Lung microvascular endothelial cell (primary cell): ENCODE data around the gene GARIN5B. TPM values are rescaled to one million over a fixed set of nuclear protein-coding genes. Genes with fewer than 3 reads are reported as not detected.
A peak's percentile ranks its signal among the peaks of the same experiment; 100 is the strongest.

Experiments used
- DNase-seq, 2 donors: peaks; one replicate each; pipeline versions ENCODE4 v3.0.0 to v3.0.0-alpha.2; 2010; ENCODE audit warnings: low read depth in 2 of 2
- total RNA-seq: library from RNA; depleted of rRNA; stranded (reverse); fragments of >200 nt; gene quantifications from 2 replicates; pipeline ENCODE4 v1.2.1, GENCODE V29; 2014

GARIN5B gene
- total RNA-seq, 1 donor from 2014 or later = not detected

- no peak for DNase-seq
These were observed 26.6 kb upstream of the GARIN5B start for GRCh38 chr19:55389386-55390317.

- DNase-seq = no peak
These were observed 24.9 kb upstream of the GARIN5B start for GRCh38 chr19:55387736-55388497.

DNA sequence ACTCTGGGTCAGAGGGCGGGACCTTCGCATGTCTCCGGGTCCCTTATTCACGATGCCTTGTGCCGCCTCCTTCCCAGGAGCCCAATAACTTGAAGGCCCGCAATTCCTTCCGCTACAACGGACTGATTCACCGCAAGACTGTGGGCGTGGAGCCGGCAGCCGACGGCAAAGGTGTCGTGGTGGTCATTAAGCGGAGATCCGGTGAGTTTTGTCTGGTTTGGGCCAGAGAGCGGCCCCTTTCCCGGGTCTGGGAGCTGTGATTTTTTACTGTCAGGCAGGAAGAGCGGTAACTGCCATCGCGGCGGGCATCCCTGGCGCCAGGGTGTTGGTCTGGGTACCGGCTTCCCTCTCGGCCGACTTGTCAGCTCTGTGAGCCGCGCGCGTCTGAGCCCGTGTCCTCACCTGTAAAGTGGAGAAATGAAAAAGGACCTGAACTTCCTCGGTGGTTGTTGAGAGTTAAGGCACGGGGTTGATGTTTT, 23.5 kb upstream of the GARIN5B start:
- no peak for DNase-seq

- DNase-seq = peak; percentile 98 to 99
These were observed 22.8 kb upstream of the GARIN5B start, which contains the start of gene RPL28 for GRCh38 chr19:55385724-55386492. Gene RPL28, plus strand, starts transcription at chr19:55385932. Its CDS starts 426 bp downstream, at chr19:55386358.

- DNase-seq = peak; percentile 93 to 95
These were observed 22.1 kb upstream of the GARIN5B start for GRCh38 chr19:55384920-55385723.

DNA sequence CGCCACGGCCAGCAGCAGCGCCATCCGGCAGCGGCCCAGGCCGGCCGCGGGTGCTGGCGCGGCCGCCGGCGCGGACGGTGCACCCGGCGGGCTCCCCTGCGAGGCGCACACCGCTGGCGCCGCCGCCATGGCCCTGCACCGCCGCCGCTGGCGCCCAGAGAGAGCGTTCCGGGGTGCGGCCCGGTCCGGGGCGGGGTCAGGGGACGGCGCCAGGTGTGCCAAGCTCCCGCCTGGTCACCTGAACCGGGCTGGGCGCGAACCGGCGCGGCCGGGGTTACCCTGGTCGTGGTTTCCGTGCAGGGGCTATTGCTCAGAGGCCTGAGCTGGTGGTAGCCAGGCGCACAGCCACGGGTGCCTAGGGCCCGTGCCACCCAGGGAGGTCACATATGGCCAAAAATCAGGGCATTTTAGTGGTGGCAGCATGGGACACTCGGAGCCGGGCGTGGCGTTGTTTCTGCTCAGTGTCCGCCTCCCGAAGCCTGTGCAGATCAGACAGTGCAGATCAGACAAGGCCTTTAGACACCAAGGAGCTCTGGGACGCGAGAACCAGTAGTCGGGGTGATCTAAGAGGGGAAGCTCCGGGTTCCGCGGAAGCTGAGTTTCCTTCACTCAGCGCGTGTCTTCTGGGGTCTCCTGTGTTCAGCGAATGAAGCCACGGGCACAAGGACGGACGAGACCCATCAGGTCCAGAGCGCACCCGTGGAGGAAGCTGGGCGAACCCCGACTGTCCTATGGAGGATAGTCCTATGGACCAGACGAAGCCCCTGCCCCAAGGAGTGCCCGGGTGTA, 21.3 kb upstream of the GARIN5B start, which contains the start of gene TMEM238:
TSS of gene TMEM238 (minus strand) at position 162 of the 789 bp plus-strand sequence. CDS start at position 129, 33 bp downstream.
- no peak for DNase-seq

- peak; percentile 77 to 86 for DNase-seq
These were observed 20.4 kb upstream of the GARIN5B start for GRCh38 chr19:55383279-55384130.

GRCh38 chr19:55382522-55383054, 19.5 kb upstream of the GARIN5B start:
- DNase-seq = no peak

GRCh38 chr19:55382013-55382412, 19.0 kb upstream of the GARIN5B start:
- DNase-seq = no peak

GRCh38 chr19:55379174-55379573, 16.1 kb upstream of the GARIN5B start:
- DNase-seq = no peak

DNA sequence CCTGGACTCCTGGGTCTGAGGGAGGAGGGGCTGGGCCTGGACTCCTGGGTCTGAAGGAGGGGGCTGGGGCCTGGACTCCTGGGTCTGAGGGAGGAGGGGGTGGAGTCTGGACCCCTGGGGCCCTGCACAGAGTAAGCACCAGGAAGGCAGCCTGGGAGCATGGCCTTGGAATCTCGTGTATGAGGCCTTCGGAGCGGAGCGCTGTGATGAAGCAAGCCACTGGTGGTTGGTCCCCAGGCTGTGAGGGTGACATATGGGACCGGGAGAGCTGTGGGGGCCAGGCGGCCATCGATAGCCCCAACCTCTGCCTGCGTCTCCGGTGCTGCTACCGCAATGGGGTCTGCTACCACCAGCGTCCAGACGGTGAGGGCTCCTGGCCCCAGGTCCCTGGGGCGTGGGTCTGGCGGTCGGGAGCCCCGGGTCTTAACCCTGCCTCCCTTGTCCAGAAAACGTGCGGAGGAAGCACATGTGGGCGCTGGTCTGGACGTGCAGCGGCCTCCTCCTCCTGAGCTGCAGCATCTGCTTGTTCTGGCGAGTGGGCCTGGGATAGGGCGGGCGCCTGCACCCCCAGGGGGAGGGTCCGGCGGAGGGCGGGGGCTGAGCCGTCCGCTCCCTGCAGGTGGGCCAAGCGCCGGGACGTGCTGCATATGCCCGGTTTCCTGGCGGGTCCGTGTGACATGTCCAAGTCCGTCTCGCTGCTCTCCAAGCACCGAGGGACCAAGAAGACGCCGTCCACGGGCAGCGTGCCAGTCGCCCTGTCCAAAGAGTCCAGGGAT, 14.5 kb upstream of the GARIN5B start:
- no peak for DNase-seq

DNA sequence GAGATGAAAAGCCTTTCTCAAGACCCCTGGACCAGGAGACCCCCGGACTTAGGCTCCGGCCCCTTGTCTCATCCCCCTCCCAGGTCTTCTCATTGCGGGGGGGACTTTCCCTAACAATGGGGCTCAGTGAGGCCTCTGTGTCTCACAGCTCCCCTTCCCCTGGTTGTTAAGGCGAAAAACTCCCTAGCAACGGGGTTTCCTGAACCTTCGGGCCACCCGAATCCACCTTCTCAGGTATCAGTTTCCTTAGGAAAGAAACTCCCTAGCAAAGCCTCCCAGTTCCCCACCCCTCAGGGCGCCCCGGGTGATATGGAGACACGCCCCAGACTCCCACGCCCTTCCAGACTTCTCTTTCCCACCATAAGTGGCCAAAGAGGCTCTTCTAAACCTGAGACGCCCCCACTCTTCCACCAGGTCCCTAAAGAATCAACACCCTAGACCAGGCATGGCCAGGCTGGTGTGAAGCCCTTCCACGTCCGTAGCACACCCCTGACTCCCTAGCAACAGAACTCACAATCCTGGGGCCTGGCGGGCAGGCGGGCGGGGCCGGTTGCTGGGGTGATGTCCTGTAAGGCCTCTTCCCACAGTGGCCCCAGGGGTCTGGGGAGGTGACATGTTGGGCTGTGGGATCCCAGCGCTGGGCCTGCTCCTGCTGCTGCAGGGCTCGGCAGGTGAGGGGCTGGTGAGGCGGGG, 13.3 kb upstream of the GARIN5B start, which contains the start of gene TMEM190:
TSS of gene TMEM190 (plus strand) at position 586 of the 693 bp plus-strand sequence. CDS start at position 614, 28 bp downstream.
- no peak for DNase-seq

DNA sequence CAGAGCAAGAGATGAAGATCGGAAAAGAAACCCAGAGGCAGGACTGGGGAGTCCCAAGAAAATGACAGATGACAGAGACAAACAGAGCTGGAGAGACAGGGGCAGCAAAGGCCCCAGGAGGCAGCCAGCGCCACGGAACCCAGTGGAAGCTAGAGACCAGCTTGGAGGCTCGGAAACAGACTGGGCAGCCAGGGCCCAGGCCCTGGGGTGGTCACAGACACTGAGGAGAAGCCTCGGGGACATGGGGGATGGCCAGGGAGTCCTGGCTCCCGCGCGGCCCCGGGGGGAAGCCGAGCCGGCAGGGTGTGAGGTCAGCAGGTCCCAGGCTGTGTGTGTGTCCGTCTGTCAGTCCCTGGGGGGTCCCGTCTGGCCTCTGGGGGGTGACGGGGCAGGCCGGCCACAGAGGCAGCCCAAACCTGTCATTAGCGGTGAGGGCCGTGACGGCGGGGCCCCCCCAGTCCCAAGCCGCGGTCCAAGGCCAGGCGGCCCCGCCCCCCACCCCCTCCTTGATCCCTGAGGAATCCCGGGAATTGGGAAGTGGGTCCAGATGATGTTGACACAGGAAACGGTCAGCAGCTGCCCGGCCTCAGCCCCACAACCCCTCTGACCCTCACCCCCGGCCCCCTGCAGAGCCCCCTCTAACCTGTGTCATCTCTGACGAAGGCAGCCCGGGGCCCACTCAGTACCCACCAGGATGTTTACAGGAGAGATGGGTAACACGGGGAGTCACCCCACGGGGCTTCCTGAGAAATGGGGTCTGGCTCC, 11.1 kb upstream of the GARIN5B start:
- no peak for DNase-seq

DNA sequence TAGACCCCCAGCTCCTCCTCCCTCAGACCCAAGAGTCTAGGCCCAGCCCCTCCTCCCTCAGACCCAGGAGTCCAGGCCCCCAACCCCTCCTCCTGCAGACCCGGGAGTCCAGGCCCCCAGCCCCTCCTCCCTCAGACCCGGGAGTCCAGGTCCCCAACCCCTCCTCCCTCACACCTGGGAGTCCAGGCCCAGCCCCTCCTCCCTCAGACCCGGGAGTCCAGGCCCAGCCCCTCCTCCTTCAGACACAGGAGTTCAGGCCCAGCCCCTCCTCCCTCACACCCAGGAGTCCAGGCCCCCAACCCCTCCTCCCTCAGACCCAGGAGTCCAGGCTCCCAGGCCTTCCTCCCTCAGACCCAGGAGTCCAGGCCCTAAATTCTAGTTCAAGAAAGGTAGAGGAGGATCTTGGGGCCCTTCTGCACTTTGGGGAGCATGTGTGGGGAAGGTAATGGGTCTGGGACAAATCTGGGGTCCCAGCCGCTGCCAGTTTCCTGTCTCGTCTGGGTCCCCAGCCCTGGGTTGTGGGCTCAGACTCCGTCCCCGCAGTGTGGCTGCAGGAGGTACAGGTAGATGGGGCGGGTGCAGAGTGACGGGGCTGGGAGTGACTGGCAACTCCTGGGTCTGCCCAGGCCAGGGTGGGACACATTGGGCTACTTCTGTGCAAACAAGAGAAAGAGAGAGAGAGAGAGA, 10.4 kb upstream of the GARIN5B start:
- DNase-seq = no peak

- DNase-seq = no peak
These were observed 9.4 kb upstream of the GARIN5B start for GRCh38 chr19:55372316-55373081.
